HG03039 (cell line): ENCODE data around the gene PSMA6.
"Not testable (repeated sequence)": the region's sequence is repeated elsewhere in the genome, so short reads cannot be mapped to it uniquely, and the experiment has no call there.

Source experiments
- ATAC-seq: cut with Tn5 transposase; IDR thresholded peaks from one replicate; pipeline ENCODE4 v1.9.1; 2021; ENCODE audit warnings: mild to moderate bottlenecking, moderate library complexity; ENCODE audit not compliant: unreplicated experiment

The PSMA6 gene

GRCh38 chr14:35341751-35342488 lies 49.7 kb downstream of the PSMA6 start:
- no peak for ATAC-seq

- no peak for ATAC-seq
These were observed 50.4 kb downstream of the PSMA6 start for GRCh38 chr14:35342489-35343010.

- no peak for ATAC-seq
These were observed 51.5 kb downstream of the PSMA6 start for GRCh38 chr14:35343702-35344101.

GRCh38 chr14:35344107-35344807 lies 52.1 kb downstream of the PSMA6 start:
- no peak for ATAC-seq

GRCh38 chr14:35346738-35347322 lies 54.6 kb downstream of the PSMA6 start:
- no peak for ATAC-seq

- ATAC-seq: no peak
These were observed 55.3 kb downstream of the PSMA6 start for GRCh38 chr14:35347323-35348043.

- not testable (repeated sequence) for ATAC-seq
These were observed 55.8 kb downstream of the PSMA6 start for GRCh38 chr14:35348044-35348380.

GRCh38 chr14:35349496-35350365 lies 57.5 kb downstream of the PSMA6 start:
- ATAC-seq: no peak

- no peak for ATAC-seq
These were observed 59.3 kb downstream of the PSMA6 start for GRCh38 chr14:35351497-35351896.

- no peak for ATAC-seq
These were observed 59.7 kb downstream of the PSMA6 start for GRCh38 chr14:35351897-35352273.

- ATAC-seq: no peak
These were observed 60.4 kb downstream of the PSMA6 start for GRCh38 chr14:35352274-35353233.

GRCh38 chr14:35353409-35354172 lies 61.4 kb downstream of the PSMA6 start:
- no peak for ATAC-seq

- not testable (repeated sequence) for ATAC-seq
These were observed 63.1 kb downstream of the PSMA6 start for GRCh38 chr14:35355235-35355634.

- no peak for ATAC-seq
These were observed 64.0 kb downstream of the PSMA6 start for GRCh38 chr14:35355981-35356841.

GRCh38 chr14:35359655-35360054 lies 67.5 kb downstream of the PSMA6 start:
- not testable (repeated sequence) for ATAC-seq

GRCh38 chr14:35361141-35361480 lies 68.9 kb downstream of the PSMA6 start:
- no peak for ATAC-seq

GRCh38 chr14:35362450-35362849 lies 70.3 kb downstream of the PSMA6 start:
- ATAC-seq: no peak
